GM19463 (cell line): ENCODE results near the gene FOXO3B.
A peak's percentile ranks its signal among the peaks of the same experiment; 100 is the strongest.
"Not testable (repeated sequence)": the region's sequence is repeated elsewhere in the genome, so short reads cannot be mapped to it uniquely, and the experiment has no call there.

Experiments used
- ATAC-seq: cut with Tn5 transposase; IDR thresholded peaks from one replicate; pipeline ENCODE4 v1.9.1; 2021; ENCODE audit warnings: mild to moderate bottlenecking, moderate library complexity; ENCODE audit not compliant: unreplicated experiment

FOXO3B gene

GRCh38 chr17:18681767-18682571, at the start of gene FOXO3B:
Gene FOXO3B (minus strand): TSS chr17:18682314. CDS start chr17:18681651, 663 bp downstream.
- peak; percentile 95 for ATAC-seq

- not testable (repeated sequence) for ATAC-seq
These were observed 41.4 kb upstream of the FOXO3B start for GRCh38 chr17:18723509-18723908.

DNA sequence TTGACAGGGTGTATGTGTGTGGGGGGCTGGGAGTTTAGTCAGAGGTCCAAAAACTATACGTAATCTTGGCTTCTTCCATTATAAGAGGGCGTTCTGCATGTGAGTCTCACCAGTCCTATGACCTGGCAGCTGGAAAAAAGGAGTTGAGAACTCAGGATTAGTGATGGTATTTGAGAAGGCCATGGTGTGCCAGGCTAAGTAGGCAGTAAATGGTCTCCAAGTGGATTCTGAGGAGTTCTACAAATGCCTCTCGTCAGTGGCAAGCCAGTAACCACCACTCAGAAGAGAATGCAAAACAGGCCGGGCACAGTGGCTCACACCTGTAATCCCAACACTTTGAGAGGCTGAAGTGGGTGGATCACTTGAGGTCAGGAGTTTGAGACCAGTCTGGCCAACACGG, 40.5 kb upstream of the FOXO3B start:
- not testable (repeated sequence) for ATAC-seq

DNA sequence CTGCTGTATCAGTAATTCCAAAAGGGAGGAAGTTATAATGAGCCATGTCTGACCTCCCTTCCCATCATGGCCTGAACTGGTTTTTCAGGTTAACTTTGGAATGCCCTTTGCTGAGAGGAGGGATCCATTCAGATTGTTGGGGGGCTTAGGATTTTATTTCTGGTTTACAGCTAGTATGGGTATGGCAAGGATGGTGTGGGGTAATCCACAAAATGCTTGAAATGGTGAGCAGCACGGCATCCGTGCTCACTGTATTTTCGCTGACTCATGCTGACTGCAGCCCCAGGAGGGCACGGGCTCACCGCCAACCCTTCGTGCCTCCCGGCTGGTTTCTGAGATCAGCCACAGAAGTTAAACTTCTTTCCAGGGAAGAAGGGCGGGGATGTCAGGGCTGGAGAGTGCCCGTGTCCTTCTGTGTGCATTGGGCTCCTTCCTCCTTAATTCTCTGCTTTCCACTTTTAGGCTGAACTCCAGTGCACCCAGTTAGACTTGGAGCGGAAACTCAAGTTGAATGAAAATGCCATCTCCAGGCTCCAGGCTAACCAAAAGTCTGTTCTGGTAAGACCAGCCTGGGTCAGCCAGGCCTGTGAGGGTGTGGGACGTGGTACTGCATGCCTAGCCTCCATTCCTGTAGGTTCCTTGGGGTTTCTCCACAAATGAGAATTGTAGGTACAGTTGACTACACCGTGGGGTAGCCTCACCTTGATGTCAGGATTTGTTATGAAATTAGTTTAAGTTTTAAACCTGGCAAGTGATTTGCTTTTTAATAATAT, 39.8 kb upstream of the FOXO3B start:
- not testable (repeated sequence) for ATAC-seq

DNA sequence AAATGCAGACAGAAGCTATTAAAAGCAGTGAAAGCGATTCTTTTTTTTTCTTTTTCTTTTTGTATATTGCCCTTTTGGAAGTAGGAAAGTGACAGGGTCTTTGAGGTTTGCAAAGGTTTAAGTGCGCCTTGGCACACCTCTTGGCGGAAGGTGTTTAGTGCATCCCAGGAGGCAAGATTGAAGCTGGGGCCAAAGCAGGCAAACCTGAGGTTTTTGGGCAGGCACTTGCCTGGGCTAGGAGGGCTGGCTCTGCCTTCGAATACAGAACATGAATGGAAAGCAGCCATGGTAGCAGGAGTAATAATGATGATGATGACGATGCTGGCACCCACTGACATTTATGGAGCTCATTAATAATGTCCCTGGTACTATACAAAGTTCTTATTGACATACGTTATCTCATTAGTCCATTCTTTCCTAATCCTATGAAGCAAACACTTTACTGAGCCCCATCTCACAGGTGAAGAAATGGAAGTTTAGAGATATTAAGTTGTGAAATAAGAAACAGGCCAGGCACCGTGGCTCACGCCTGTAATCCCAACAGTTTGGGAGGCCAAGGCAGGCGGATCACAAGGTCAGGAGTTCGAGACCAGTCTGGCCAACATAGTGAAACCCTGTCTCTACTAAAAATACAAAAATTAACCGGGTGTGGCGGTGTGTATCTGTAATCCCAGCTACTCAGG, 37.5 kb upstream of the FOXO3B start:
- ATAC-seq, result not testable (repeated sequence)

GRCh38 chr17:18718643-18719427, 36.7 kb upstream of the FOXO3B start:
- not testable (repeated sequence) for ATAC-seq

GRCh38 chr17:18712354-18712999, 30.4 kb upstream of the FOXO3B start:
- not testable (repeated sequence) for ATAC-seq

DNA sequence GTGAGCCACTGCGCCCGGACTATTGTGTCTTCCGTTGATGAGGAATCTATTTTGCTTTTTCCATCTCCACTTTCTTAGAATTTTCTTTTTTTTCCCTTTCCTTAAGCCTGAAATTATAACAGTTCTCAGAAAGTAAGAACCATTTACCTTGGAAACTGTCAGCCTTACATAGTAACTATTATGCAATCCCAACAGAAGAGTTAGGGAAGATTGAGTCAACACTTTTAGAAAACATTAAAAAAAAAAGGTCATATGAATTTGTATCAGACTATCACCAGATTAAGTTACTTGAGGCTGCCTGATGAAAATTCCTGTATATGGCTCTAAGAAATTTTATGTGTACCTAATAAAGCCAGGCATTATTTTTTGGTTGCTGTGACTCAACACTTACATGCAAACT, 26.1 kb upstream of the FOXO3B start:
- not testable (repeated sequence) for ATAC-seq

DNA sequence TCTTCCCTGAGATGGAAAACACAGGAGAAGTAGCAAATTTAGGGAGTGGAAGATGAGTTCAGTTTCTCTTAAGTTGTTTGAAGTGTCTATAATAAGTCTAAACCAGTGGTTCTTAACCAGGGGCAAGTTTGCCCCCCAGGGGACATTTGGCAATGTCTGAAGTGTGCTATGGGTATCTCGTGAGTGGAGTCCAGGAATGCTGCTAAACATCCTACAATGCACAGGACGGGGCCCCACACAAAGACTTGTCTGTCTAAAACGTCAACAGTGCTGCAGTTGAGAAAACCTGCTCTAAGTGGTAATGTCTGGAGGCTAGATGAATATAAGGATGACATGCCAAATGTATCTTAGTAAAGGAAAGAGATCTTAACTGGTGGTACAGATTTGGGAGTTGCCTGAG, 23.8 kb upstream of the FOXO3B start:
- ATAC-seq, result not testable (repeated sequence)

- ATAC-seq, result not testable (repeated sequence)
These were observed 16.5 kb upstream of the FOXO3B start for GRCh38 chr17:18698473-18699103.

DNA sequence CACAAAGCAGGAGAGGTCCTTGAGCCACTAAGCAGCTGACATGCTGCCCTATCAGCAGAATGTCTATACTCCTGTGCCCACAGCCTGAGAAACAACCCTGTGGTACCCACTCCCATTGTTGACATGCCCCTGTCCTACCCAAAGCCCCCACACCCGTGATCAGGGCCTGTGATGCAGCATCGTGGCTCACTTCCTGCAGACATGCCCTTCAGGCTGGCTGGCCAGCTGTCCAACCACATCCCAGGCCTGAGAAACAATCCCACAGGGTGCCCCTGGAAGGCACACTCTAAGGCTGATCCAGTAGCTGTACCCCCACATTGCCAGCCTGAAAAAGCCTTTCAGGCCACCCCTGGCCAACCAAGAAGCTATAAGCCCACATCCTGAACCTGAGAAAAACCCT, 13.0 kb upstream of the FOXO3B start:
- not testable (repeated sequence) for ATAC-seq

DNA sequence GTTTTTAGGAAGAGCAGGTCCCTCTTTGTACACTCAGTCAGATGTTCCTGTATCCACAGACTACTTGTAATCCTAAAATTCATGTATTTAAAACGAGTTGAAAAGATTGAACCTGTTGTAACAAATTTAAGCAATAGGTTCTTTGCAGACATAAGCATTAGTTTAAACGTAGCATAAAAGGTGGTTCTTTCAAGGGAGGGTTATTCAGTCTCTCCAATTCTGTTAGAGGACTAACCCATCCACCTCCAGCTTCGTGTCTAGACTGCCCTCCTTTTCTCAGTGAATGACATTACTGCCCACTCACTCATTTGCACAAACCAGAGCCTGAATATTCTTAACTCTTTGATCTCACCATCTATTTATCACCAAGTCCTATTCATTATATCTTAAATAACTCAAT, 554 bp upstream of the FOXO3B start:
- ATAC-seq, result not testable (repeated sequence)

GRCh38 chr17:18677381-18677780, 4.7 kb downstream of the FOXO3B start:
- not testable (repeated sequence) for ATAC-seq

GRCh38 chr17:18676928-18677327, 5.2 kb downstream of the FOXO3B start:
- not testable (repeated sequence) for ATAC-seq

DNA sequence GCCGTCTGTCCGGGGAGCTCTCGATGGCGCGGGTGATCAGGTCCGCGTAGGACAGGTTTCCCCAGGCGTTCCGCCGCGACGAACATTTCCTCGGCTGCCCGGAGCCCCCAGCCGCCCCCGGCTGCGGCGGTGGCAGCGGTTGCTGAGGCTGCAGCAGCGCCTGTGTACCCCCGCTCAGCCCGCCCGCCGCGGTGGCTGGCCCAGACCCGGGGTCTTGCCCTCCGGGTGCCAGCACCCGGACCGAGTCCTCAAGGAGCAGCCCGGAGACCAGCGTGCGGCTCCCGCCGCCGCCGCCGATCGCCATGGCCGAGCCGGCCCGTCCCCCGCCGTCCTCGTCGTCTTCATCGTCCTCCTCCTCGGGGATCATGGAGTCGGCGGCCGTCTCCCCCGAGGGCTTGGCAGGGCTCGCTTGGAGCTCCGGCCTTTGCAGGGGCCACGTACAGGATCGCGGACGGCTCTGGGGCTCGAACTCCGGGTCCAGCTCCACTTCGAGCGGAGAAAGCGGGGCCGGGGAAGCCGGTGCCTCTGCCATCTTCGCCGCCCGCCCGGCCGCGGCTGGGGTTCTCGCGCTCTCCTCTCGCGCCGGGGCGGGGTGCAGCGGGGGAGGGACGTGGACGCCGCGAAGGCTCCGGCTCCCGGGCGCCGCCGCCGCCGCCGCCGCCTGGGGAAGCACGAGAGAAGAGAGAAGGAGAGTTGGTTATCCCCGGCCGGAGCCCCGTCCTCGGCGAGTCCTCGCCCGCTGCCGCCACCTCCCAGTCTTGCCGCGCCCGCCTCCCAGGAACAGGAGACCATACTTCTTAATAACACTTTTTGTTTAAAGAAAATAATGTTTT, 9.5 kb downstream of the FOXO3B start:
- ATAC-seq, result not testable (repeated sequence)

- ATAC-seq, result not testable (repeated sequence)
These were observed 13.5 kb downstream of the FOXO3B start for GRCh38 chr17:18668625-18669024.

DNA sequence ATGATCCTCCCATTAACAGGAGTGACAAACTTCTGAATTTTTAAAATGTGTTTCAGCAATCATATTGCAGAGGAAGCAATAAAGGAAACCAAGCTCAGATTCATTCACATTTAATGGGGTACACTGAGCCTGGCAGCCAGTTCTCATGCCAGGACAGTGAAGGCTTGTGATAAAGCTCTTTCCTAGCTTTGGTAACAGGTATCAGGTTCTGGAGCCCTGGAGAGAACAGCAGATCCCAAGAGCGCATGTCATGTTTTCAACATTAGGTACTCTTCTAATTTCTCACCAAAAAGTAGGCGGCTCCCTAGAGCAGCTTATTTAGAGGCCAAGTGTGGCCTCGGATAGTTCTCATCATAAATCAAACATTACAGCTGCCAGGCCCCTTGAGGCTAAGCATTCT, 14.6 kb downstream of the FOXO3B start:
- ATAC-seq, result not testable (repeated sequence)

DNA sequence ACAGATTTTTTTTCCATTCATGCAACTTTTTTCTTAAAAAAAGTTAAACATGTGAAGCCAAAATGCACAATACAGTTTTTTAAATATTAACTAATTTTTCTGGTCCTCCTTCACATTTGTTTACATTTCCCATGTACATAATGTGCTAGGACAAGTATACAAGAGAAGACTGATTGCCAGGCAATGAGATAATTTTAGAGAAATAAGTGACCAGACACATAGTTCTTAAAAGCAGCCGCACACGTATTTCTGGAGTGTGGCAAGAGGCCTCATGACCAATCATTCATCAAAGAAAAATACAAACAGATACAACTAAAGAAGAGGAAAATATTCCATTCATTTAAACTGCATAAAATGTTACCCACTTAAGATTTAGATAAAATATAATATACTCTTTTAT, 15.8 kb downstream of the FOXO3B start:
- not testable (repeated sequence) for ATAC-seq
